ENCODE results near the gene TNS1. TPM values are rescaled to one million over a fixed set of nuclear protein-coding genes. Genes with fewer than 3 reads are reported as not detected.

The TNS1 gene
- total RNA-seq: 1 to 10 TPM; 3.3 to 4.2 TPM
- polyA plus RNA-seq (2013, experiment 1 of 2): 5.6 TPM
- polyA plus RNA-seq (2013, experiment 2 of 2): 7.2 TPM
- long read RNA-seq, experiment 1, partial matches to known transcripts: 0 of 1 reads
- long read RNA-seq, experiment 1, other reads (novel, unspliced or antisense): 1 of 1 reads
- long read RNA-seq, experiment 2, full-length matches to known transcripts: 1 of 2 reads
- long read RNA-seq, experiment 2, partial matches to known transcripts: 1 of 2 reads
- long read RNA-seq, experiment 2, other reads (novel, unspliced or antisense): 0 of 2 reads
- long read RNA-seq, experiment 3, partial matches to known transcripts: 0 of 3 reads
- long read RNA-seq, experiment 3, other reads (novel, unspliced or antisense): 3 of 3 reads
- long read RNA-seq, experiment 4: 0 reads

- TF ChIP-seq CTCF (conservative IDR thresholded peaks at IDR 0.05): no peak
- peak within 1 kb of the TSS; percentile 29 for H3K27ac ChIP-seq (ENCODE audit: low read depth, low read length)
- Mint-ChIP-seq H3K4me3 (no peak within 1 kb of the TSS), H3K27me3 (ENCODE audit: insufficient read depth) (peaks cover 9% of the 10 kb centered on the region), H3K27ac (no peak within 1 kb of the TSS), H3K9me3 (no peaks in the 10 kb centered on the region), H3K36me3 (ENCODE audit: low read depth) (no peaks in the 10 kb centered on the region), H3K4me1 (peaks cover 3% of the 10 kb centered on the region)
- DNase-seq: no peak
- H3K36me3 ChIP-seq (ENCODE audit: control insufficient read depth, insufficient read depth, low read length): no peaks in the 10 kb centered on the region
- H3K4me3 ChIP-seq (ENCODE audit: low read length): no peak within 1 kb of the TSS
- no peaks in the 10 kb centered on the region for H3K9me3 ChIP-seq (ENCODE audit: control insufficient read depth, low read length)
- no peaks in the 10 kb centered on the region for H3K27me3 ChIP-seq (ENCODE audit: control insufficient read depth, insufficient read depth, low read length, poor library complexity, severe bottlenecking)
- H3K4me1 ChIP-seq (ENCODE audit: control insufficient read depth, insufficient read depth, low read length): no peaks in the 10 kb centered on the region
- WGBS, 2 experiments (ENCODE audit: insufficient coverage in 1 of 2, insufficient read length in 1 of 2): 73 to 74% methylated on average over 3 to 12 of the region's 13 CpGs
- no peak within 1 kb of the TSS for H3K9ac ChIP-seq (ENCODE audit: extremely low read depth, low read length, poor library complexity, severe bottlenecking)
Measured at GRCh38 chr2:218002845-218003180, at the start of gene TNS1. Gene TNS1 (minus strand): TSS chr2:218002995. CDS start chr2:218002872, 123 bp downstream.

GRCh38 chr2:218051903-218052302 is 49.1 kb upstream of the TNS1 start:
- H3K27me3 ChIP-seq (ENCODE audit: control insufficient read depth, insufficient read depth, low read length, poor library complexity, severe bottlenecking): no peaks in the 10 kb centered on the region
- no peaks in the 10 kb centered on the region for H3K36me3 ChIP-seq (ENCODE audit: control insufficient read depth, insufficient read depth, low read length)
- Mint-ChIP-seq H3K4me3 (no peak overlapping the region), H3K27ac (no peak overlapping the region), H3K36me3 (ENCODE audit: low read depth) (no peaks in the 10 kb centered on the region), H3K4me1 (no peaks in the 10 kb centered on the region), H3K27me3 (ENCODE audit: insufficient read depth) (peaks cover 3% of the 10 kb centered on the region), H3K9me3 (no peaks in the 10 kb centered on the region)
- no peak overlapping the region for H3K27ac ChIP-seq (ENCODE audit: low read depth, low read length)
- TF ChIP-seq CTCF (conservative IDR thresholded peaks at IDR 0.05): no peak
- peaks cover 18% of the 10 kb centered on the region for H3K9me3 ChIP-seq (ENCODE audit: control insufficient read depth, low read length)
- H3K4me3 ChIP-seq (ENCODE audit: low read length): no peak overlapping the region
- no peak overlapping the region for H3K9ac ChIP-seq (ENCODE audit: extremely low read depth, low read length, poor library complexity, severe bottlenecking)
- WGBS, 2 experiments (ENCODE audit: insufficient coverage in 1 of 2, insufficient read length in 1 of 2): 87 to 91% methylated on average over 3 of the region's 3 CpGs
- no peaks in the 10 kb centered on the region for H3K4me1 ChIP-seq (ENCODE audit: control insufficient read depth, insufficient read depth, low read length)
- DNase-seq: no peak

GRCh38 chr2:218047536-218048225 is 44.9 kb upstream of the TNS1 start:
- Mint-ChIP-seq H3K27ac (no peak overlapping the region), H3K4me1 (no peaks in the 10 kb centered on the region), H3K9me3 (peaks cover 17% of the 10 kb centered on the region), H3K4me3 (no peak overlapping the region), H3K27me3 (ENCODE audit: insufficient read depth) (peaks cover 13% of the 10 kb centered on the region), H3K36me3 (ENCODE audit: low read depth) (no peaks in the 10 kb centered on the region)
- Histone ChIP-seq H3K4me1 (ENCODE audit: control insufficient read depth, insufficient read depth, low read length) (no peaks in the 10 kb centered on the region), H3K4me3 (ENCODE audit: low read length) (no peak overlapping the region), H3K9ac (ENCODE audit: extremely low read depth, low read length, poor library complexity, severe bottlenecking) (no peak overlapping the region), H3K36me3 (ENCODE audit: control insufficient read depth, insufficient read depth, low read length) (no peaks in the 10 kb centered on the region), H3K27me3 (ENCODE audit: control insufficient read depth, insufficient read depth, low read length, poor library complexity, severe bottlenecking) (no peaks in the 10 kb centered on the region), H3K9me3 (ENCODE audit: control insufficient read depth, low read length) (peaks cover 31% of the 10 kb centered on the region), H3K27ac (ENCODE audit: low read depth, low read length) (no peak overlapping the region)
- WGBS, 2 experiments (ENCODE audit: insufficient coverage in 1 of 2, insufficient read length in 1 of 2): 94 to 96% methylated on average over 3 to 5 of the region's 8 CpGs
- no peak for DNase-seq
- TF ChIP-seq CTCF (conservative IDR thresholded peaks at IDR 0.05): no peak
